ENCODE measurements around the gene BUD13.

Gene BUD13

GRCh38 chr11:116774661-116775060, 1.9 kb upstream of the BUD13 start:
- Histone ChIP-seq H3K36me3 (ENCODE audit: insufficient read depth, low read length) (peaks cover 44% of the 10 kb centered on the region), H3K79me2 (ENCODE audit: insufficient read depth, low read length) (peaks cover 16% of the 10 kb centered on the region), H3K4me2 (ENCODE audit: low read length) (no peak overlapping the region), H3K9me3 (ENCODE audit: low read length) (no peaks in the 10 kb centered on the region), H3K9ac (ENCODE audit: low read length) (no peak overlapping the region), H3K27ac (ENCODE audit: low read depth, low read length, poor library complexity, severe bottlenecking) (no peak overlapping the region), H4K20me1 (ENCODE audit: insufficient read depth, low read length) (no peaks in the 10 kb centered on the region), H2AFZ (ENCODE audit: low read length) (no peak overlapping the region), H3K4me1 (ENCODE audit: insufficient read depth, low read length, severe bottlenecking) (peaks cover 29% of the 10 kb centered on the region), H3K4me3 (ENCODE audit: low read depth, low read length, poor library complexity, severe bottlenecking) (no peak overlapping the region), H3K27me3 (ENCODE audit: insufficient read depth, low read length) (no peaks in the 10 kb centered on the region), H3K9me2 (ENCODE audit: low read depth, low read length) (no peaks in the 10 kb centered on the region), H3F3A (ENCODE audit: insufficient read depth, low read length) (no peaks in the 10 kb centered on the region)
- TF ChIP-seq CTCF (IDR thresholded peaks at IDR 0.05; ENCODE audit: low read length) (no peak), EZH2 (IDR thresholded peaks at IDR 0.05; ENCODE audit: borderline replicate concordance, low read length) (no peak)

DNA sequence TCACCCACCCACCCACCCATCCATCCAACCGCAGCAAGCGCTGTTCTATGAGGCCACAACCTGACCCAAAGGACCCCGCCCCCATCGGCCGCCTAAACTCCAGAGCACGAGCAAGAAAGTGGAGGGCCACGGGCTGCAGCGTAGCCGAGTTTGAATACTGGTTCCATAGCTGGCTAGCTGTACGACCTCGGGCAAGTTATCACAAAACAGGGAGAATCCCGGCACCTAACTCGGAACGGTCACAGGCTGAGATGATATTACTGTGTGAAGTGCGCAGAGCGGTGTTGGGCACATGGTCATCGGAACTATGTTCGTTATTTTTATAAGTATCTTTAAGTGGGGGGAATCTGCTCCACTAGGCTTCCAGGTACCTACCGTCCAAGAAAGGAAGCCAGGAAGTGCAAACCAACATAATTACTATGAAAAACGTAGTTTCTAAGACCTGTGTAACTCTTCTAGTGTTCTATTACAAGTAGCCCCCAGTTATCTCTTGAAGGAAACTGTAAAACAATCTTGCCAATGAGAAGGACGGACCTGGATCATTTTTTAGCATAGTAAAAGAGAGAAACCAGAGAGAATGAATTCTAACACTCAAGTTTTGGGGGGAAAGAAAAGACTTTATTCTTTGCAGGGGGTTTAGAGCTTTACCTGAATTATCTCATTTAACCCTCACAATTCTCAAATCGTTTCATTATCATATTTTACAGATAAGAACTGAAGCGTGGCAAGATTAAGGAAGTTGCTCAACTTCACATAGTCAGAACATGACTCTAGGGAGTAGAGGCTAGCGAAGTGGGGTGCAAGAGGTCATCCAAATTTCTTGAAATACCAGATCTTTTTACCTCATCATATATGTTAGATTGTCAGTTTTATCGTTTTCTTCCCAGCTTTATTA, 663 bp upstream of the BUD13 start:
- Histone ChIP-seq H3K9me3 (ENCODE audit: low read length) (no peaks in the 10 kb centered on the region), H2AFZ (ENCODE audit: low read length) (no peak overlapping the region), H3K4me2 (ENCODE audit: low read length) (peak overlapping the region; percentile 72), H3K4me1 (ENCODE audit: insufficient read depth, low read length, severe bottlenecking) (peaks cover 29% of the 10 kb centered on the region), H3K9me2 (ENCODE audit: low read depth, low read length) (no peaks in the 10 kb centered on the region), H3K27ac (ENCODE audit: low read depth, low read length, poor library complexity, severe bottlenecking) (peak overlapping the region; percentile 78), H3K36me3 (ENCODE audit: insufficient read depth, low read length) (peaks cover 40% of the 10 kb centered on the region), H3F3A (ENCODE audit: insufficient read depth, low read length) (no peaks in the 10 kb centered on the region), H3K27me3 (ENCODE audit: insufficient read depth, low read length) (no peaks in the 10 kb centered on the region), H4K20me1 (ENCODE audit: insufficient read depth, low read length) (no peaks in the 10 kb centered on the region), H3K79me2 (ENCODE audit: insufficient read depth, low read length) (peaks cover 16% of the 10 kb centered on the region), H3K9ac (ENCODE audit: low read length) (peak overlapping the region; percentile 71), H3K4me3 (ENCODE audit: low read depth, low read length, poor library complexity, severe bottlenecking) (peak overlapping the region; percentile 96)
- TF ChIP-seq EZH2 (IDR thresholded peaks at IDR 0.05; ENCODE audit: borderline replicate concordance, low read length) (no peak), CTCF (IDR thresholded peaks at IDR 0.05; ENCODE audit: low read length) (no peak)

GRCh38 chr11:116771935-116772334, 852 bp downstream of the BUD13 start:
- Histone ChIP-seq H3K79me2 (ENCODE audit: insufficient read depth, low read length) (peaks cover 16% of the 10 kb centered on the region), H3K9me3 (ENCODE audit: low read length) (no peaks in the 10 kb centered on the region), H3K9ac (ENCODE audit: low read length) (peak overlapping the region; percentile 97), H3K4me1 (ENCODE audit: insufficient read depth, low read length, severe bottlenecking) (peaks cover 29% of the 10 kb centered on the region), H3K27me3 (ENCODE audit: insufficient read depth, low read length) (no peaks in the 10 kb centered on the region), H3K9me2 (ENCODE audit: low read depth, low read length) (no peaks in the 10 kb centered on the region), H3K4me2 (ENCODE audit: low read length) (peak overlapping the region; percentile 94), H3K36me3 (ENCODE audit: insufficient read depth, low read length) (peaks cover 25% of the 10 kb centered on the region), H3K4me3 (ENCODE audit: low read depth, low read length, poor library complexity, severe bottlenecking) (peak overlapping the region; percentile 96), H4K20me1 (ENCODE audit: insufficient read depth, low read length) (no peaks in the 10 kb centered on the region), H3F3A (ENCODE audit: insufficient read depth, low read length) (no peaks in the 10 kb centered on the region), H3K27ac (ENCODE audit: low read depth, low read length, poor library complexity, severe bottlenecking) (peak overlapping the region; percentile 87), H2AFZ (ENCODE audit: low read length) (no peak overlapping the region)
- no peak for TF ChIP-seq EZH2 (IDR thresholded peaks at IDR 0.05; ENCODE audit: borderline replicate concordance, low read length)
- TF ChIP-seq CTCF (IDR thresholded peaks at IDR 0.05; ENCODE audit: low read length) = no peak

Data from OCI-LY1 (cell line).